Measurements from ENCODE around the gene CCDC7. TPM values are rescaled to one million over a fixed set of nuclear protein-coding genes. Genes with fewer than 3 reads are reported as not detected.
"Not testable (repeated sequence)": the region's sequence is repeated elsewhere in the genome, so short reads cannot be mapped to it uniquely, and the experiment has no call there.

The CCDC7 gene
- total RNA-seq, 2 experiments from 2014 or later, result 9.8 to 12.3 TPM

DNA sequence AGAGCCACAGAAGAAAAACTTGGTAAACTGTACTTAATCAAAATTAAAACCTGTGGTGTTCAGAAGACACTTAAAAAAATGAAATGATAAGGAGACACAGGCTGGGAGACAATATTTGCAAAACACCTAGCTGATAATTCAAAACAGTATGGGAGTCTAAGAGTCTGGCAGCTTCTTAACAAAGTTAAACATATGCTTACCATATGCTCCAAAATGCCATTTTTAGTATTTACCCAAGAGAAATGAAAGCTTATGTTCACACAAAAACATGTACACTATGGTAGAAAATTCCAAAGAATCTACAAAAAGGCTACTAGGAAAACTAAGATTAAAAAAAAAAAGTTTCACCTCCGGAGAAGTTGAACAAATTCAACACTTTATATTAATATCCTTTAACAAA, 463.5 kb downstream of the CCDC7 start:
- Histone ChIP-seq H2AFZ (ENCODE audit: low read length) (no peak overlapping the region), H3K4me2 (ENCODE audit: low read length) (no peak overlapping the region), H3K79me2 (ENCODE audit: insufficient read depth, low read depth, low read length) (no peaks in the 10 kb centered on the region), H3K9me2 (ENCODE audit: insufficient read depth, low read length) (no peaks in the 10 kb centered on the region), H3K27ac (ENCODE audit: low read depth, low read length, poor library complexity, severe bottlenecking) (no peak overlapping the region), H3K36me3 (ENCODE audit: insufficient read depth, low read length) (peaks cover 87% of the 10 kb centered on the region), H3K4me1 (ENCODE audit: insufficient read depth, low read length, poor library complexity, severe bottlenecking) (no peaks in the 10 kb centered on the region), H3K9me3 (ENCODE audit: low read length) (no peaks in the 10 kb centered on the region), H4K20me1 (ENCODE audit: insufficient read depth, low read length) (no peaks in the 10 kb centered on the region), H3K4me3 (ENCODE audit: low read depth, low read length, poor library complexity, severe bottlenecking) (no peak overlapping the region)
- BruUV-seq (replicated peaks), result no TSS peak
- CTCF ChIA-PET (ENCODE audit: unreplicated experiment), result no interaction called here
- intact Hi-C loops (cut with micrococcal nuclease; ENCODE audit: unreplicated experiment), result no loop called here
- TF ChIP-seq, protein P1, sequence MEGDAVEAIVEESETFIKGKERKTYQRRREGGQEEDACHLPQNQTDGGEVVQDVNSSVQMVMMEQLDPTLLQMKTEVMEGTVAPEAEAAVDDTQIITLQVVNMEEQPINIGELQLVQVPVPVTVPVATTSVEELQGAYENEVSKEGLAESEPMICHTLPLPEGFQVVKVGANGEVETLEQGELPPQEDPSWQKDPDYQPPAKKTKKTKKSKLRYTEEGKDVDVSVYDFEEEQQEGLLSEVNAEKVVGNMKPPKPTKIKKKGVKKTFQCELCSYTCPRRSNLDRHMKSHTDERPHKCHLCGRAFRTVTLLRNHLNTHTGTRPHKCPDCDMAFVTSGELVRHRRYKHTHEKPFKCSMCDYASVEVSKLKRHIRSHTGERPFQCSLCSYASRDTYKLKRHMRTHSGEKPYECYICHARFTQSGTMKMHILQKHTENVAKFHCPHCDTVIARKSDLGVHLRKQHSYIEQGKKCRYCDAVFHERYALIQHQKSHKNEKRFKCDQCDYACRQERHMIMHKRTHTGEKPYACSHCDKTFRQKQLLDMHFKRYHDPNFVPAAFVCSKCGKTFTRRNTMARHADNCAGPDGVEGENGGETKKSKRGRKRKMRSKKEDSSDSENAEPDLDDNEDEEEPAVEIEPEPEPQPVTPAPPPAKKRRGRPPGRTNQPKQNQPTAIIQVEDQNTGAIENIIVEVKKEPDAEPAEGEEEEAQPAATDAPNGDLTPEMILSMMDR (conservative IDR thresholded peaks at IDR 0.05; ENCODE audit: low read length), result no peak
- TF ChIP-seq EZH2phosphoT487 (IDR thresholded peaks at IDR 0.05; ENCODE audit: borderline replicate concordance, low read depth, low read length), result no peak
- DNase-seq (ENCODE audit: low spot score), result no peak
- POLR2A ChIA-PET, result interaction anchor here (0.7 to 1.1 kb wide), 3 partner anchors 10 to 38 kb away, joined by 3 read pairs; no protein-coding TSS in a partner anchor

DNA sequence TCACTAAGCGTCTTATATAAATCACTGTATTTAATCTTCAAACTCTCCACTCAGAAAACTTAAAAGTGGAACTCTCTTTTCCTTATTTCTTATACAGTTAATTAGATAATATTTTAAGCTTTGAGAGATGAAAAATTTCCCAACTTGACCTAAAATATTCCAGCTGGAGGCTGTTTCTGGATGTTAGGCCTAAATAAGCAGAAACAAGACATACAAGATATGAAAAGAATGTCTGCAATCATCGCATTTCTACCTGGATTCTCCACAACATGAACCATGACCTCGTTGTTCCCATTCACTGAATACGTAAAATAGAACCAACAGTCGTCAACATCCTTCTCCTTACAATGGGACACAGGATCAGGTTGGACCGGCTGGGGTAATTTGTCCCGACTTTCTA, 464.0 kb downstream of the CCDC7 start:
- H3K36me3 ChIP-seq (ENCODE audit: insufficient read depth, low read length), result peaks cover 87% of the 10 kb centered on the region
- H2AFZ ChIP-seq (ENCODE audit: low read length); H3K4me1 ChIP-seq (ENCODE audit: insufficient read depth, low read length, poor library complexity, severe bottlenecking); H3K27ac ChIP-seq (ENCODE audit: low read depth, low read length, poor library complexity, severe bottlenecking); CTCF ChIA-PET (ENCODE audit: unreplicated experiment); H3K9me2 ChIP-seq (ENCODE audit: insufficient read depth, low read length); DNase-seq (ENCODE audit: low spot score); H3K79me2 ChIP-seq (ENCODE audit: insufficient read depth, low read depth, low read length); intact Hi-C loops (cut with micrococcal nuclease; ENCODE audit: unreplicated experiment); BruUV-seq (replicated peaks); H3K4me3 ChIP-seq (ENCODE audit: low read depth, low read length, poor library complexity, severe bottlenecking); H4K20me1 ChIP-seq (ENCODE audit: insufficient read depth, low read length); H3K4me2 ChIP-seq (ENCODE audit: low read length); H3K9me3 ChIP-seq (ENCODE audit: low read length): not testable (repeated sequence)
- POLR2A ChIA-PET, result interaction anchor here (1.1 kb wide), 1 partner anchor 37 kb away, joined by 3 read pairs; no protein-coding TSS in a partner anchor

DNA sequence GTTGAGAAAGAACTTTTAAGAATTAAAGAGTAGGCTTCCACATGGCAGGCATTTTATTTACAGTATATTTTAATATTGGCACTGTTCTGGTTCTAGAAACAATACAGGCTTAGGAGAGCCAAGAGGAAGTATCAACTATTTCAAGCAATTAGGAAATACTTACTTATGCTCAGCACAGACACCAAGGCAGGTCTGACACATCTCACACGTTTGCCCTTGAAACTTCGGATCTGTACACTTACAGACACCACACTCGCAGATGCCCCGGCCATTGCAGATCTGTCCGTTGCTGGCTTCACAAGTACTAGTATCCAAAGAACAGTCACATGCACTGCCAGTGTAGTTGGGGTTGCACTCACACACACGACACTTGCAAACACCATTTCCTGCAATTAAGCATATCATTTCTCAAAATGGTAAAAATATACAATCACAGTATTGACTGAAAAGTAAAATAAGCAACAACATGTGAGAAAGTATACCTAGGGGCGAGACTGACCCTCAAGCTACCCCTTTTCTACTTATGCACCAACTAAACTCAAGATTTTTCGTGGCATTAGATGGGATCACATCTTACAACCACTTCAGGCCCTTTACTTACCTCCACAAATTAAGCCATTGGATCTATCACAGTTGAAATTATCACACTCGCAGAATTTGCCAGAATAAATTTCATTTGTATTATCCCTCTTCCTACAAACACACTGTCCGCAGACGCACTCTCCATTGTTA, 465.5 kb downstream of the CCDC7 start:
- BruUV-seq (replicated peaks), result no TSS peak
- no peak for DNase-seq (ENCODE audit: low spot score)
- CTCF ChIA-PET (ENCODE audit: unreplicated experiment), result no interaction called here
- Histone ChIP-seq H4K20me1 (ENCODE audit: insufficient read depth, low read length) (no peaks in the 10 kb centered on the region), H3K79me2 (ENCODE audit: insufficient read depth, low read depth, low read length) (no peaks in the 10 kb centered on the region), H3K4me3 (ENCODE audit: low read depth, low read length, poor library complexity, severe bottlenecking) (no peak overlapping the region), H3K9me2 (ENCODE audit: insufficient read depth, low read length) (no peaks in the 10 kb centered on the region), H3K9me3 (ENCODE audit: low read length) (no peaks in the 10 kb centered on the region), H3K36me3 (ENCODE audit: insufficient read depth, low read length) (peaks cover 80% of the 10 kb centered on the region), H3K27ac (ENCODE audit: low read depth, low read length, poor library complexity, severe bottlenecking) (no peak overlapping the region), H3K4me1 (ENCODE audit: insufficient read depth, low read length, poor library complexity, severe bottlenecking) (no peaks in the 10 kb centered on the region), H3K4me2 (ENCODE audit: low read length) (no peak overlapping the region), H2AFZ (ENCODE audit: low read length) (no peak overlapping the region)
- POLR2A ChIA-PET, result no interaction called here
- TF ChIP-seq EZH2phosphoT487 (IDR thresholded peaks at IDR 0.05; ENCODE audit: borderline replicate concordance, low read depth, low read length), result no peak
- TF ChIP-seq, protein P1 (conservative IDR thresholded peaks at IDR 0.05; ENCODE audit: low read length), result no peak
- intact Hi-C loops (cut with micrococcal nuclease; ENCODE audit: unreplicated experiment), result no loop called here

DNA sequence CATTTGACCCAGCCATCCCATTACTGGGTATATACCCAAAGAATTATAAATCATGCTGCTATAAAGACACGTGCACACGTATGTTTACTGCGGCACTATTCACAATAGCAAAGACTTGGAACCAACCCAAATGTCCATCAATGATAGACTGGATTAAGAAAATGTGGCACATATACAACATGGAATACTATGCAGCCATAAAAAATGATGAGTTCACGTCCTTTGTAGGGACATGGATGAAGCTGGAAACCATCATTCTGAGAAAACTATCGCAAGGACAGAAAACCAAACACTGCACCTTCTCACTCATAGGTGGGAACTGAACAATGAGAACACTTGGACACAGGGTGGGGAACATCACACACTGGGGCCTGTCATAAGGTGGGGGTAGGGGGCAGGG, 471.9 kb downstream of the CCDC7 start:
- H4K20me1 ChIP-seq (ENCODE audit: insufficient read depth, low read length); H3K4me3 ChIP-seq (ENCODE audit: low read depth, low read length, poor library complexity, severe bottlenecking); CTCF ChIA-PET (ENCODE audit: unreplicated experiment); DNase-seq (ENCODE audit: low spot score); H3K4me2 ChIP-seq (ENCODE audit: low read length); POLR2A ChIA-PET; H3K9me2 ChIP-seq (ENCODE audit: insufficient read depth, low read length); BruUV-seq (replicated peaks); H3K27ac ChIP-seq (ENCODE audit: low read depth, low read length, poor library complexity, severe bottlenecking); H3K79me2 ChIP-seq (ENCODE audit: insufficient read depth, low read depth, low read length); H3K4me1 ChIP-seq (ENCODE audit: insufficient read depth, low read length, poor library complexity, severe bottlenecking); H3K9me3 ChIP-seq (ENCODE audit: low read length); H2AFZ ChIP-seq (ENCODE audit: low read length): not testable (repeated sequence)
- peaks cover 72% of the 10 kb centered on the region for H3K36me3 ChIP-seq (ENCODE audit: insufficient read depth, low read length)
- intact Hi-C loops (cut with micrococcal nuclease; ENCODE audit: unreplicated experiment), result loop anchor here (5.0 kb wide), 1 partner anchor 79 kb away; no protein-coding TSS in a partner anchor
